ENCODE results near the gene PTH2R.
"Not testable (repeated sequence)": the region's sequence is repeated elsewhere in the genome, so short reads cannot be mapped to it uniquely, and the experiment has no call there.

PTH2R gene

DNA sequence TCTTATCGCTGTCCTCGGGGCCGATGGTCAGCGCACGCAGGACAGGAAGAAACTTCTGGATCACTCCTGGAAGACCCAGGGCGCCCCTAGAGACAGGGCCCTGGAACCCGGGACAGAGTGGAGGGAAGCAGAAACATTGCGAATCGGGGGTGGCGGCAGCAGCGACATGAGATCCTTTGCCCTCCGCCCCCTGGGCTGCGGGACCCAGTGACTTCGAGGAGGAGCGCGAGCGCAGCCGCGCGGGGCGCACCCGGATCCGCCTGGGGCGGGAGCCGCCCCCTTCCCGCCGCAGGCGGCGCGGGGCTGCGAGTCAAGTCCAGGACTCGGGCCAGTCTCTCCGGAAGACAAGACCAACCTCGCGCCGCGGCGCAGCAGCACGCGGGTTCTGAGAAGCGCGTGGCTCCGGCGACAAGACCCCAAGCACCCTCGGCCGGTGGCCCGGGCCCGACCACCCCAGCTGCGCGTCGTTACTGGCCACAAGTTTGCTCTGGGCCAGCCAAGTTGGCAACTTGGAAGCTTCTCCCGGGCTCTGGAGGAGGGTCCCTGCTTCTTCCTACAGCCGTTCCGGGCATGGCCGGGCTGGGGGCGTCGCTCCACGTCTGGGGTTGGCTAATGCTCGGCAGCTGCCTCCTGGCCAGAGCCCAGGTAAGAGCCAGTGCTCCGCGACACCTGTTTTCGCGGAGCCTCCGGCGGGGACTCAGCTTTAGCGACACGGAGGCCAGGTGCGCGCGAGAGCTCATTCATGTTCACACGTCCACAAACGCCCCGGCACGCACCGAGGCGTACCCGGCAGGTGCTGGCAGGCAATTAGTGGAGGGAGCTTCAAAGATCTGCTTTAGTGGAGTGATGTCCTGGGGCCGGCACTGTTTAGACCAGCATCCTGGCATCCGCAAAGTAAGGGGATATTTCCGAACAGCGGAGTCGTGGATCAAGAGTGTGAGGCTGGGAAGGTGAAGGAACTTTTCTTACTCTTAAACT, at the start of gene PTH2R:
PTH2R (plus strand) TSS at position 319 of the 978 bp plus-strand sequence; CDS start at position 571, 252 bp downstream.
- DNase-seq (ENCODE audit: low spot score): no peak

- no peak for DNase-seq (ENCODE audit: low spot score)
These were observed 49.6 kb upstream of the PTH2R start for GRCh38 chr2:208356846-208357574.

DNA sequence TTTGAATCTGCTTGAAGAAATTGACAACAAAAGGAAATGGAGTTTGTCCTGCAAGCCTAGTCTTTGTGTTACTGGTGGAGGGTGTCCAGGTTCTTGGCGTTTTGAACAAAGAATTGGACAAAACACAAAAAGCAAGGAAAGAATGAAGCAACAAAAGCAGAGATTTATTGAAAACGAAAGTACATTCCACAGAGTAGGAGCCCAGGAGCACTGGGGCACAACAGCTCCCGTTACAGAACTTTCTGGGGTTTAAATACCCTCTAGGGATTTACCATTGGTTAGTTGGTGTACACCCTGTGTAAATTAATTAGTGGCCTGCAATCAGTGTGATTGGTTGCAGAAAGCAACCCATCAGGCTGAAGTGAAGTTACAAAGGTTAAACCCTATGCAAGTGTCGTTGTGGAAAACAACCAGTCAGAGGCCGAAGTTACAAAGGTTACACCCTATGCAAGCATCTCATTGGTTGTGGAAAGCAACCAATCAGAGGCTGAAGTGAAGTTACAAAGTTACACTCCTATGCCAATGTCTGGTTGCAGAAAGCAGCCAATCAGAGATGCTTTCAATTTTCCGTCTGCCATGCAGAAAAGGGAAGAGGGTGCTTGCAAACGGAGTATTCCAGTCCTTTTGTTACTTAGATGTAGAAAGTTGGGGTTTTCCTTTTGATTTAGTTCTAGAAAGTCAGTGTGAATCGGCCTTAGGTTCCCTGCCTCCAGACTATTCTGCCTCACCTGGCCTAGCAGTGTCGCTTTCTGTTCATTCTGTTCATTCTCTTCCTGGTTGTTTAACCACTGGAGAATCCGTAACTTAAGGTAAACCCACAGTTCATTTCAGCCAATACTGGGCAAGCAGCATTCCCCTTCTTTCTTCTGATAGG, 47.6 kb upstream of the PTH2R start:
- DNase-seq (ENCODE audit: low spot score): no peak

DNA sequence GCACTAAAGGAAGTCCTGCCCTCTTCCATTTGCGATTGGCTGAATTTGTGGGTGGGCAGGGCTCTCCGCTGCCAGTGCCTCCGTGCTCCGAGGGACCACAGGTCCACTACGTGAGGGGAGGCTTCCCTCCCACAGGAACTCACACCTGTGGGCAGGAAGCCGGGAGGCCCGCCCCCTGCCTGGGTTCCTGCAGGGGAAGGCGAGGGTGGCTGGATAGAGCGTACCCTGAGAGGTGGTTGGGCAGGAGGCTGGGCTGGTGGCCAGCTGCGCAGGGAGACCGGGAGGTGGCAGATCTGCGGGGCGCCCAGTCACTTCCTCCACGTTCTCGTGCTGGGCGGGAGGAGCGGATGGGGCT, 47.0 kb upstream of the PTH2R start:
- DNase-seq (ENCODE audit: low spot score): no peak

DNA sequence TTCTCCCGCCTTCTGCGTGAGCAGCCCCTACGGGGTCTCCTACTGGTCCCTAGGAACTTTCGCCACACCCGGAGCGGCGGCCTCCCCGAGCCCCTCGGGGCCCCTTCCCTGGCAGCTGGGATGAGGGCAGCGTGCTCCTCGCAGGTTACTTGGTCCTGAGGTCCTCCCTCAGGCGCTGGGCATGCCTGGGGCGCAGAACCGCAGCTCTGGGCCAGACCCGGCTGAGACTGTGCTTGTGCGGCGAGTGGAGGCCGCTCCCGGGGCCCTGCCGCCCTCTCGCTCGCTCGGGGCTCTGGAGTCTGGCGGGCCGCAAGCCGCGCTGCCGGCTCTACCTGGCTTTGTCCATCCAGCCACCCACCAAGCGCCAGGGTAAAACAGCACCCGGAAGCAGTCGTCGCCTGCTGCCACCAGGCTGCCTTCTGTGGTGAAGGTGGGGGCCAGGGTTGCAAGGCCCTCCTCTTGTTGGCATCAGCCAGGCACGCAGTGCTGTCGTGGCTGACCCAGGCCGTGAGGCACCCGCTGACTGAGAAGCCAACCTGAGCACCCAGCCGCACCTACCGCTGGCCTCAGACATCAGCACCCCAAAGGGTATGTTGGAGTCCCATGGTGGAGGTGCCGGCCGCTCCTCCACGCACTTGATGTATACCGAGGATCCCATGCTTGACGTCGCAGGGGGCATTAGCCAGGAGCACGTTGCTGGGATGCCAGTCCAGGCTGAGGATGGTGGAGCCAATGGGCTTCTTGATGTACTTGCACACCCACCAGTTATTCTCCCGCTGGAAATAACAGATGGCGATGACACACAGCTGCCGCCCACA, 46.1 kb upstream of the PTH2R start:
- no peak for DNase-seq (ENCODE audit: low spot score)

DNA sequence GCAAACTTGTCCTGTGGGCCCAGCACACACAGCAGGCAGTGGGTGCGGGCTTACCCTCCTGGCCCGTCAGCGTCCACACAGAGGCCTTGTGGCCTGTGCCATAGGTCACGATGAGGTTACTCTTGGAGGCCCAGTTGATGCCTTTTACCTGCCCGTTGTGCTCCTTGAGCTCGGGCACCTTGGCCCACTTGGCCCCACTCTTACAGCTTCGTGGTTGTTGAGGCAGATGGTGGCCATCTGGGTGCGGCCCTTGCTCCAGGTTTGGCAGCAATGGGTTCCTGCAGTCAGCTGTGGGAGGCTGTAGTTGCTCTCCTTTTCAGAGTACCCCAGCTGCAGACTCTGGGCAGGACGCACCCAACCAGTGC, 45.5 kb upstream of the PTH2R start:
- DNase-seq (ENCODE audit: low spot score): no peak

- DNase-seq (ENCODE audit: low spot score): no peak
These were observed 43.1 kb upstream of the PTH2R start for GRCh38 chr2:208363485-208363884.

GRCh38 chr2:208366215-208367127, 40.1 kb upstream of the PTH2R start:
- DNase-seq (ENCODE audit: low spot score): no peak

DNA sequence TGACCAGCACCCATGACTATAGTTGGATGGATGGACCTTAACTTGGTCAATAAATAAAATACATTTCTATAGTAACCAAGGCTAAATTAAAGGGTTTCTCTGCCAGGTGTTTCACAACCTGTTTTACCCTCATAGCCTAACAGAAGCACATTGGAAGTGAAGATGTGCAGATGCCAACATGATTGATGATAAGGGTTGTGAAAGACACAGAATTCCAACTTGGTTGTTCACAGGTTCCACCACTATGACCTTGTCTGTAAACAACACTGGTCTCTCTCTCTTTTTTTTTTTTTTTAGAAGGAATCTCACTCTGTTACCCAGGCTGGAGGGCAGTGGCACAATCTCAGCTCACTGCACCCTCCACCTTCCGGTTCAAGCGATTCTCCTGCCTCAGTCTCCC, 37.5 kb upstream of the PTH2R start:
- DNase-seq (ENCODE audit: low spot score): no peak

GRCh38 chr2:208370881-208371633, 35.5 kb upstream of the PTH2R start:
- no peak for DNase-seq (ENCODE audit: low spot score)

GRCh38 chr2:208371634-208371935, 35.0 kb upstream of the PTH2R start:
- DNase-seq (ENCODE audit: low spot score): no peak

GRCh38 chr2:208373460-208374089, 33.0 kb upstream of the PTH2R start:
- peak; percentile 40 for DNase-seq (ENCODE audit: low spot score)

GRCh38 chr2:208375491-208376068, 31.0 kb upstream of the PTH2R start:
- no peak for DNase-seq (ENCODE audit: low spot score)

DNA sequence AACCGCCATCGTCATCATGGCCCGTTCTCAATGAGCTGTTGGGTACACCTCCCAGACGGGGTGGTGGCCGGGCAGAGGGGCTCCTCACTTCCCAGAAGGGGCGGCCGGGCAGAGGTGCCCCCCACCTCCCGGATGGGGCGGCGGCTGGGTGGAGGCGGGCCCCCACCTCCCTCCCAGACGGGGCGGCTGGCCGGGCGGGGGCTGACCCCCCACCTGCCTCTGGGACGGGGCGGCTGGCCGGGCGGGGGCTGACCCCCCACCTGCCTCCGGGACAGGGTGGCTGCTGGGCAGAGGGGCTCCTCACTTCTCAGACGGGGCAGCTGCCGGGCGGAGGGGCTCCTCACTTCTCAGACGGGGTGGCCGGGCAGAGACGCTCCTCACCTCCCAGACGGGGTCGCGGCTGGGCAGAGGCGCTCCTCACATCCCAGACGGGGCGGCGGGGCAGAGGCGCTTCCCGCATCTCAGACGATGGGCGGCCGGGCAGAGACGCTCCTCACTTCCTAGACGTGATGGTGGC, 29.2 kb upstream of the PTH2R start:
- DNase-seq (ENCODE audit: low spot score): not testable (repeated sequence)

DNA sequence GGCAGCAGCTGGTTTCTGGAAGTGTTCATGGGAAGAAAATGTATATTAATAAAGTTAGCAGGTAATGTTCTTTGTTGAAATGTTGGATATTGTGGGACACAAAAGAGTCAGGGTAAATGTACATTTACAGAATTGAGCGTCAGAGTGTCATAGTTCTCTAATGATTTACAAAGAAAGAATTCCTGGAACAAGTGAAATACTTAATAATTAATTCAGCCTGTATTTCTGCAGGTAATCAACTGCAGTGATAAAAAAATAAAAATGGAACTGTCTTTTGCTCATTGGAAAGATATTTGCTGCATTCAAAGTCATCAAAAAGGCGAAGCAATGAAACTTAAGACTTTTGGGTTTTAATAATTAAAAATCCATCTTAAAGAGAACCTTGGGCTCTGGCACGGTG, 27.4 kb upstream of the PTH2R start:
- no peak for DNase-seq (ENCODE audit: low spot score)

DNA sequence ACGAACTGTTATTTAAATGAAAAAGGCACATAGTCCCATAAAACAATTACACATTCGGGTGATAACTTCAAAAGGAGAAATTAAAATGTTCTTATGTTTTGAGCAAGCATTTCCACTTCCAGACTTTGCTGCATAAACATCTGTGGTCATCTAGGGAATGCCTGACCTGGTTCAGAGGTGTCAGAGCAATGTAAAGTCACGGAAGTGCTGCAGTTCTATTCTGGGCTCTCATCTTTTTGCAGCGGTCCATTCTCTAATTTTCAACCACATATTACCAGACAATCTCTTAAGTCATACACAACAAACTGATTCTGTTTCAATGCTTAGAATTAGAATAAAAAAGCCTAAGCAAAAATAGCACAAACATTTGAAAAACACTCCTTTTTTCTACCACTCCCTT, 22.0 kb upstream of the PTH2R start:
- DNase-seq (ENCODE audit: low spot score): no peak

DNA sequence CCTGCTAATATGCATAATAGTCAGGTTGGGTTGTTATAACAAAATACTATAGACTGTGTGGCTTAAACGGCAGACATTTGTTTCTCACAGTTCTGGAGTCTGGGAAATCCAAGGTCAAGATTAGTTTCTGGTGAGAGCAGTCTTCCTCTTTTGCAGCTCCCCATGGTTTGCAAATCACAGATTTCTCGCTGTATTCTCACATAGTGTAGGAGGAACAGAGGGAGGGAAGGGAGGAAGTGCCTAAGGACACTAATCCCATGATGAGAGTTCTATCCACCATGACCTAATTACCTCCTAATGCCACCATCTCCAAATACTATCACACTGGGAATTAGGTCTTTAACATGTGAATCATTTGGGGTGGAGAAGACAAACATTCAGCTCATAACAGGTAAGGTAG, 20.1 kb upstream of the PTH2R start:
- no peak for DNase-seq (ENCODE audit: low spot score)

DNA sequence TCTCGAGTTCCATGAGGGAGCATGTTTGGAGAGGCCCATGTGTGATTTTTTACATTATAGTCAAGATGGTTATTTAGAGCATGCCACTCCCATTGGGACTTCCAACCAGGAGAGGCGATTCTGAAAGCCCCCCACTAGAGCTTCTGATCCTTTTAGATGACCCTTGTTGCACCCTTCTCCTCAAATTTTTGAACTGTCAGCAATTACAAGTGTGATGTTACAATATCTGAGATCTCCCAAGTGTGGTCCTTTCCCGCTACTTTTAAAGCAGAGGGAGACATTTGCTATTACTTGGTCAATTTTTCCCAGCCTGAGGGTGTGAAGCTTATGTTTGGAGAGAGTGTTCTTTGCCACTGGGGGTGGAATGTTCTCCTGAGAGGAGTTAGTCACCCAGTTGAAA, 16.7 kb upstream of the PTH2R start:
- DNase-seq (ENCODE audit: low spot score): no peak

DNA sequence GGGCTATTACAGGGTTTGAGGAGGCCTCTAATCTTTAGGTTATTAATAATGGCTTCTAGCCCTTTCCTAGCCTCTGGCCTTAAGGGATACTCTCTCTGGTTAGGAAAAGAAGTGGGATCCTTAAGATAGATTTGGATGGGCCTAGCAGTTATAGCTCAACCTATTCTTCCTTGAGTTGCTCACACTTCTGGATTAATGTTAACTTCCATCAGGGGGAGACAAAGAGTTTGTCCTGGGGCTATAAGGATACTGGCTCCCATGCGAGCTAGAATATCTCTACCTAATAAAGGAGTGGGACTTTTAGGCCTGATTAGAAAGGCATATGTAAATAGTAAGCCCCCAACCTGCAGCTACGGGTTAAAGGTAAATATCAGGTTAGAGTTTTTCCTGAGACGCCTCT, 14.3 kb upstream of the PTH2R start:
- DNase-seq (ENCODE audit: low spot score): no peak

Measured in kidney capillary endothelial cell (primary cell).